A549 (cell line): Measurements from ENCODE around the gene TBX1.

Source experiments
- JUN ChIP-seq, 2 experiments: fragments of >200 bp; sonication (Bioruptor Twin); formaldehyde crosslinking; IDR thresholded peaks; 2 replicates in 1 of 2; 3 replicates in 1 of 2; pipeline ENCODE4 v1.6.1; 2016 to 2017
- MAX ChIP-seq: IDR thresholded peaks from 2 replicates; pipeline ENCODE4 v1.6.1; 2012
- TFCP2L1 ChIP-seq: fragments of 250-450 bp; sonication (Bioruptor Pico); IDR thresholded peaks from 2 replicates; pipeline ENCODE4 v1.5.0; 2021; ENCODE audit warnings: mild to moderate bottlenecking
- TF ChIP-seq, protein P1 (sequence below): fragments of >200 bp; sonication (Bioruptor Twin); formaldehyde crosslinking; IDR thresholded peaks from 3 replicates; pipeline ENCODE4 v1.5.1; 2016

GRCh38 chr22:19798891-19799293 is 38.3 kb downstream of the TBX1 start:
- TF ChIP-seq, protein P1, sequence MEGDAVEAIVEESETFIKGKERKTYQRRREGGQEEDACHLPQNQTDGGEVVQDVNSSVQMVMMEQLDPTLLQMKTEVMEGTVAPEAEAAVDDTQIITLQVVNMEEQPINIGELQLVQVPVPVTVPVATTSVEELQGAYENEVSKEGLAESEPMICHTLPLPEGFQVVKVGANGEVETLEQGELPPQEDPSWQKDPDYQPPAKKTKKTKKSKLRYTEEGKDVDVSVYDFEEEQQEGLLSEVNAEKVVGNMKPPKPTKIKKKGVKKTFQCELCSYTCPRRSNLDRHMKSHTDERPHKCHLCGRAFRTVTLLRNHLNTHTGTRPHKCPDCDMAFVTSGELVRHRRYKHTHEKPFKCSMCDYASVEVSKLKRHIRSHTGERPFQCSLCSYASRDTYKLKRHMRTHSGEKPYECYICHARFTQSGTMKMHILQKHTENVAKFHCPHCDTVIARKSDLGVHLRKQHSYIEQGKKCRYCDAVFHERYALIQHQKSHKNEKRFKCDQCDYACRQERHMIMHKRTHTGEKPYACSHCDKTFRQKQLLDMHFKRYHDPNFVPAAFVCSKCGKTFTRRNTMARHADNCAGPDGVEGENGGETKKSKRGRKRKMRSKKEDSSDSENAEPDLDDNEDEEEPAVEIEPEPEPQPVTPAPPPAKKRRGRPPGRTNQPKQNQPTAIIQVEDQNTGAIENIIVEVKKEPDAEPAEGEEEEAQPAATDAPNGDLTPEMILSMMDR = no peak
- TF ChIP-seq JUN (IDR thresholded peaks at IDR 0.05) (no peak), MAX (no peak), TFCP2L1 (CRISPR knock-in tag) (no peak)
